ENCODE data around the gene C20orf202. TPM values are rescaled to one million over a fixed set of nuclear protein-coding genes. Genes with fewer than 3 reads are reported as not detected.
A peak's percentile ranks its signal among the peaks of the same experiment; 100 is the strongest.

The C20orf202 gene
- polyA plus RNA-seq, 3 donors, result 0.12 TPM; not detected in 2

DNA sequence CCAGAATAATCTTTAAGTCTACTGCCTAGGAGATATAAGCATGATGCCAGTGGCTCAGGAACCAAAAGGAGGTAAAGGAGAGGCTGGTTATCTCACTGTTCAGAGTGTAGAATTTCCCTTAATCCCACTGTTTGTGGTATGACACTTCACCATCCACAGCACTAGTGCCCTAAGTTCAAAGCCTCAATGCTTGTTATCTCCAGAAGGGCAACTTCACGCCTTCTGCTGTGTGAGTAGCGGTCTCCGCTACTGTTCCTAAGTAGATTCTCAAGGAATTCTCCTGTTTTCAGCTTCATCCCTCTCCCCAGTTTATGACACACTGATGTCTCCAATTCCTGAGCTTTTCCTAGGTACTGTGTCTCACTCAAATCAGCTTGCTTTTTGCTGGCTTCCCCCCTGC is 49.2 kb downstream of the C20orf202 start:
- H3K4me1 ChIP-seq (ENCODE audit: control insufficient read depth in 1 of 2, insufficient read depth in 2 of 2, low read length in 2 of 2), result no peaks in the 10 kb centered on the region
- H3K4me2 ChIP-seq (replicated peaks; ENCODE audit: extremely low read depth, low read length, poor library complexity, severe bottlenecking), result no peak overlapping the region
- H3K27me3 Mint-ChIP-seq (ENCODE audit: low read depth in 3 of 3), result peaks cover 6 to 29% (median 6%) of the 10 kb centered on the region in 3 donors
- H3K9ac ChIP-seq (ENCODE audit: insufficient read depth, low read length, poor library complexity, severe bottlenecking), result no peak overlapping the region
- H3K9me3 Mint-ChIP-seq, result peaks cover 3 to 17% (median 12%) of the 10 kb centered on the region in 7 donors
- no peak overlapping the region for H3K4me3 ChIP-seq (replicated peaks in 1 of 3; ENCODE audit: low read depth in 2 of 3, low read length in 3 of 3)
- H3K36me3 Mint-ChIP-seq, result peaks cover 0 to 2% of the 10 kb centered on the region in 2 donors
- no peak for DNase-seq
- no peak overlapping the region for H3K4me3 Mint-ChIP-seq
- no peaks in the 10 kb centered on the region for H3K79me2 ChIP-seq (ENCODE audit: insufficient read depth, low read length)
- intact Hi-C loops (cut with micrococcal nuclease), result no loop called here
- no peaks in the 10 kb centered on the region for H3K36me3 ChIP-seq (replicated peaks in 1 of 2; ENCODE audit: control insufficient read depth in 1 of 2, insufficient read depth in 2 of 2, low read length in 2 of 2)
- H4K20me1 ChIP-seq (ENCODE audit: insufficient read depth, low read length), result no peaks in the 10 kb centered on the region
- H2AFZ ChIP-seq (ENCODE audit: insufficient read depth, low read depth, low read length, poor library complexity, severe bottlenecking), result no peak overlapping the region
- WGBS (ENCODE audit: insufficient coverage), result 94% methylated on average over 3 of the region's 3 CpGs
- no peak overlapping the region for H3K27ac ChIP-seq (ENCODE audit: low read depth in 1 of 2, low read length in 2 of 2)
- H3K9me3 ChIP-seq (replicated peaks in 1 of 2; ENCODE audit: control insufficient read depth in 1 of 2, insufficient read depth in 1 of 2, low read length in 2 of 2), result peaks cover 3 to 6% of the 10 kb centered on the region in 2 donors
- peaks cover 10 to 26% of the 10 kb centered on the region in 2 donors for H3K27me3 ChIP-seq (ENCODE audit: control insufficient read depth in 2 of 2, insufficient read depth in 2 of 2, low read length in 2 of 2)
- peak overlapping the region in 1 of 7 donors; percentile 44 for H3K27ac Mint-ChIP-seq
- no peaks in the 10 kb centered on the region for H3K4me1 Mint-ChIP-seq
- TF ChIP-seq, protein P1, sequence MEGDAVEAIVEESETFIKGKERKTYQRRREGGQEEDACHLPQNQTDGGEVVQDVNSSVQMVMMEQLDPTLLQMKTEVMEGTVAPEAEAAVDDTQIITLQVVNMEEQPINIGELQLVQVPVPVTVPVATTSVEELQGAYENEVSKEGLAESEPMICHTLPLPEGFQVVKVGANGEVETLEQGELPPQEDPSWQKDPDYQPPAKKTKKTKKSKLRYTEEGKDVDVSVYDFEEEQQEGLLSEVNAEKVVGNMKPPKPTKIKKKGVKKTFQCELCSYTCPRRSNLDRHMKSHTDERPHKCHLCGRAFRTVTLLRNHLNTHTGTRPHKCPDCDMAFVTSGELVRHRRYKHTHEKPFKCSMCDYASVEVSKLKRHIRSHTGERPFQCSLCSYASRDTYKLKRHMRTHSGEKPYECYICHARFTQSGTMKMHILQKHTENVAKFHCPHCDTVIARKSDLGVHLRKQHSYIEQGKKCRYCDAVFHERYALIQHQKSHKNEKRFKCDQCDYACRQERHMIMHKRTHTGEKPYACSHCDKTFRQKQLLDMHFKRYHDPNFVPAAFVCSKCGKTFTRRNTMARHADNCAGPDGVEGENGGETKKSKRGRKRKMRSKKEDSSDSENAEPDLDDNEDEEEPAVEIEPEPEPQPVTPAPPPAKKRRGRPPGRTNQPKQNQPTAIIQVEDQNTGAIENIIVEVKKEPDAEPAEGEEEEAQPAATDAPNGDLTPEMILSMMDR (IDR thresholded peaks at IDR 0.05), result no peak

DNA sequence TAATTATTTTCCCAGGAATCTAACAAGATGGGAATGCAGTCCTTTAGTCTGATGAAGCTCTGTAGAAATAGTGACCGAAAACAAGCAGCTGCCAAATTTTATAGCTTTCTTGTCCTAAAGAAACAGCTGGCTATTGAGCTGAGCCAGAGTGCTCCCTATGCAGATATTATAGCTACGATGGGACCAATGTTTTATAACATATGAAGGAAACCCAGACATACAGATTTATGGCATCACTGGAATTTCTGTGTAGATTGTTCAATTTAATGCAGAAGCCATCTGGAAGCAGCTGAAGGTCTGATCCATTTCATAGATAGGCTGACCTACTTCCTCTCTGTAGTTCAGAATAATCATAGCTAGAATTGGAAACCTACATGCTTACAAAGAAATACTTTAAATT is 51.0 kb downstream of the C20orf202 start:
- Mint-ChIP-seq H3K27me3 (ENCODE audit: low read depth in 3 of 3) (peaks cover 6 to 29% (median 6%) of the 10 kb centered on the region in 3 donors), H3K4me1 (no peaks in the 10 kb centered on the region), H3K9me3 (peaks cover 3 to 17% (median 12%) of the 10 kb centered on the region in 7 donors), H3K36me3 (peaks cover 0 to 2% of the 10 kb centered on the region in 2 donors), H3K27ac (no peak overlapping the region), H3K4me3 (no peak overlapping the region)
- H3K79me2 ChIP-seq (ENCODE audit: insufficient read depth, low read length), result no peaks in the 10 kb centered on the region
- no peak overlapping the region for H3K27ac ChIP-seq (ENCODE audit: low read depth in 1 of 2, low read length in 2 of 2)
- TF ChIP-seq, protein P1 (IDR thresholded peaks at IDR 0.05), result no peak
- H3K27me3 ChIP-seq (ENCODE audit: control insufficient read depth in 2 of 2, insufficient read depth in 2 of 2, low read length in 2 of 2), result peaks cover 13 to 32% of the 10 kb centered on the region in 2 donors
- H3K4me3 ChIP-seq (replicated peaks in 1 of 3; ENCODE audit: low read depth in 2 of 3, low read length in 3 of 3), result no peak overlapping the region
- H3K36me3 ChIP-seq (replicated peaks in 1 of 2; ENCODE audit: control insufficient read depth in 1 of 2, insufficient read depth in 2 of 2, low read length in 2 of 2), result no peaks in the 10 kb centered on the region
- intact Hi-C loops (cut with micrococcal nuclease), result no loop called here
- WGBS (ENCODE audit: insufficient coverage), result no CpG with 5 or more reads among the region's 2 CpGs
- peaks cover 3 to 6% of the 10 kb centered on the region in 2 donors for H3K9me3 ChIP-seq (replicated peaks in 1 of 2; ENCODE audit: control insufficient read depth in 1 of 2, insufficient read depth in 1 of 2, low read length in 2 of 2)
- no peaks in the 10 kb centered on the region for H3K4me1 ChIP-seq (ENCODE audit: control insufficient read depth in 1 of 2, insufficient read depth in 2 of 2, low read length in 2 of 2)
- no peak overlapping the region for H2AFZ ChIP-seq (ENCODE audit: insufficient read depth, low read depth, low read length, poor library complexity, severe bottlenecking)
- H4K20me1 ChIP-seq (ENCODE audit: insufficient read depth, low read length), result no peaks in the 10 kb centered on the region
- no peak overlapping the region for H3K9ac ChIP-seq (ENCODE audit: insufficient read depth, low read length, poor library complexity, severe bottlenecking)
- DNase-seq, result no peak
- H3K4me2 ChIP-seq (replicated peaks; ENCODE audit: extremely low read depth, low read length, poor library complexity, severe bottlenecking), result no peak overlapping the region
